A549 (cell line): Measurements from ENCODE around the gene GCDH. TPM values are rescaled to one million over a fixed set of nuclear protein-coding genes. Genes with fewer than 3 reads are reported as not detected.

Experiments used
- ATAC-seq, 2 experiments: fragments of 200-7000 bp in 1 of 2; fragments of >200 bp in 1 of 2; cut with Nextera tagmentation in 1 of 2; cut with Tn5 transposase in 1 of 2; 3 replicates each; pipeline versions ENCODE4 v1.8.0 to v1.9.1; 2018 to 2020; ENCODE audit warnings: mild to moderate bottlenecking in 1 of 2, moderate library complexity in 1 of 2
- CTCF ChIA-PET: fragments of 300-600 bp; sonication (Branson Sonifier 250); formaldehyde crosslinking; extraction: SDS; loops from one replicate; lab custom pipeline; 2021; ENCODE audit warnings: antibody characterized with exemption, inconsistent platforms; lab: Yijun Ruan, JAX
- POLR2A ChIA-PET: fragments of 350-600 bp; formaldehyde crosslinking; extraction: SDS; loops from one replicate; lab custom pipeline; 2021; ENCODE audit warnings: antibody characterized with exemption, inconsistent platforms; lab: Yijun Ruan, JAX
- DNase-seq, 2 experiments: peaks; one replicate each; pipeline versions ENCODE4 v3.0.0 to v3.0.0-alpha.2; 2011 to 2016; ENCODE audit warnings: low read depth in 1 of 2, low spot score in 1 of 2
- FAIRE-seq: peaks from 2 replicates; lab custom pipeline; 2011; peaks lifted over from hg19 to GRCh38; lab: Jason Lieb, UNC
- H3K27ac ChIP-seq, 2 experiments: fragments of >200 bp; sonication (Bioruptor Twin); formaldehyde crosslinking; 3 replicates each; pipeline ENCODE4 v1.5.1; 2016 to 2017
- H3K4me1 ChIP-seq: fragments of >200 bp; sonication (Bioruptor Twin); formaldehyde crosslinking; 3 replicates; pipeline ENCODE4 v1.6.1; 2016
- H3K4me2 ChIP-seq: fragments of >200 bp; sonication (Bioruptor Twin); formaldehyde crosslinking; 3 replicates; pipeline ENCODE4 v1.6.1; 2016
- H3K4me3 ChIP-seq: fragments of >200 bp; sonication (Bioruptor Twin); formaldehyde crosslinking; 3 replicates; pipeline ENCODE4 v1.5.1; 2016
- H3K9me3 ChIP-seq: fragments of >200 bp; sonication (Bioruptor Twin); formaldehyde crosslinking; 3 replicates; pipeline ENCODE4 v1.6.1; 2016
- BHLHE40 ChIP-seq: IDR thresholded peaks from 2 replicates; pipeline ENCODE4 v1.6.1; 2012; ENCODE audit warnings: low read depth, low read length, inconsistent platforms
- CEBPB ChIP-seq, 2 experiments: fragments of >200 bp in 1 of 2; sonication (Bioruptor Twin) in 1 of 2; formaldehyde crosslinking in 1 of 2; IDR thresholded peaks; 2 replicates each; pipeline ENCODE4 v1.6.1; 2012 to 2016
- CHD4 ChIP-seq: fragments of 200-600 bp; sonication (generic); IDR thresholded peaks from 2 replicates; pipeline ENCODE4 v1.6.1; 2016; ENCODE audit warnings: antibody characterized with exemption, mild to moderate bottlenecking, borderline replicate concordance
- EP300 ChIP-seq, 2 experiments: fragments of >200 bp; sonication (Bioruptor Twin); formaldehyde crosslinking; IDR thresholded peaks; 2 replicates in 1 of 2; 3 replicates in 1 of 2; pipeline ENCODE4 v1.6.1; 2016 to 2017
- FOSL2 ChIP-seq, 2 experiments: fragments of 450-650 bp in 1 of 2; fragments of >200 bp in 1 of 2; sonication (Bioruptor Twin) in 1 of 2; formaldehyde crosslinking; IDR thresholded peaks; 2 replicates each; pipeline versions ENCODE4 v1.5.0 to v1.6.1; 2016 to 2020; ENCODE audit warnings: mild to moderate bottlenecking in 1 of 2, moderate library complexity in 1 of 2
- GATA3 ChIP-seq: IDR thresholded peaks from 2 replicates; pipeline ENCODE4 v1.6.1; 2012; ENCODE audit warnings: borderline replicate concordance
- HEYL ChIP-seq: fragments of 250-450 bp; sonication (Bioruptor Pico); IDR thresholded peaks from 2 replicates; pipeline ENCODE4 v1.8.0; 2021; ENCODE audit warnings: mild to moderate bottlenecking, moderate library complexity
- HOXB5 ChIP-seq: fragments of 250-450 bp; sonication (Bioruptor Pico); IDR thresholded peaks from 2 replicates; pipeline ENCODE4 v1.5.0; 2020; ENCODE audit warnings: mild to moderate bottlenecking, moderate library complexity
- JUNB ChIP-seq: fragments of >200 bp; sonication (Bioruptor Twin); formaldehyde crosslinking; IDR thresholded peaks from 2 replicates; pipeline ENCODE4 v1.6.1; 2016
- KDM1A ChIP-seq: fragments of 200-600 bp; sonication (generic); IDR thresholded peaks from 2 replicates; pipeline ENCODE4 v1.6.1; 2016; ENCODE audit warnings: low read depth, mild to moderate bottlenecking
- NFE2L2 ChIP-seq: fragments of 150-350 bp; conservative IDR thresholded peaks from 2 replicates; pipeline ENCODE4 v1.6.1; 2014; ENCODE audit warnings: low read length
- RAD21 ChIP-seq, 2 experiments: fragments of >200 bp in 1 of 2; sonication (Bioruptor Twin) in 1 of 2; formaldehyde crosslinking in 1 of 2; IDR thresholded peaks in 1 of 2; conservative IDR thresholded peaks in 1 of 2; 2 replicates in 1 of 2; 3 replicates in 1 of 2; pipeline ENCODE4 v1.6.1; 2012 to 2018; ENCODE audit warnings: inconsistent platforms in 1 of 2
- RFX5 ChIP-seq: fragments of 450-650 bp; IDR thresholded peaks from 2 replicates; pipeline ENCODE4 v1.7.1; 2014; ENCODE audit warnings: antibody characterized with exemption, mild to moderate bottlenecking, moderate library complexity
- SREBF2 ChIP-seq: fragments of 450-650 bp; IDR thresholded peaks from 2 replicates; pipeline ENCODE4 v1.6.1; 2014; ENCODE audit warnings: mild to moderate bottlenecking, moderate library complexity
- ZC3H11A ChIP-seq: fragments of 450-650 bp; IDR thresholded peaks from 2 replicates; pipeline ENCODE4 v1.6.1; 2014; ENCODE audit warnings: antibody characterized with exemption, mild to moderate bottlenecking
- ZFP36 ChIP-seq: fragments of 450-650 bp; IDR thresholded peaks from 2 replicates; pipeline ENCODE4 v1.6.1; 2014; ENCODE audit warnings: borderline replicate concordance; ENCODE audit not compliant: partially characterized antibody
- WGBS: methylation state at CpG from one replicate; pipeline ENCODE4 v1.1.6; 2017; ENCODE audit errors: missing lambda C conversion rate; 5-methylcytosine and 5-hydroxymethylcytosine counted together
- polyA plus RNA-seq, 4 experiments: library from polyadenylated mRNA; depleted of rRNA in 3 of 4; stranded (reverse); fragments of >200 nt; fragmentation: RNase III in 1 of 4; extraction: RNeasy Plus Mini Kit Qiagen cat#74134 plus additional on column Dnase treatment in 1 of 4; gene quantifications; 2 replicates in 3 of 4; 3 replicates in 1 of 4; pipeline ENCODE4 v1.2.3, GENCODE V29; 2011 to 2017
- TF ChIP-seq, protein P1 (sequence below): fragments of 250-450 bp; sonication (Bioruptor Pico); IDR thresholded peaks from 2 replicates; pipeline ENCODE4 v1.5.0; 2021; ENCODE audit warnings: mild to moderate bottlenecking, moderate library complexity, borderline replicate concordance
- TF ChIP-seq, protein P2 (sequence below): fragments of 450-650 bp; IDR thresholded peaks from 2 replicates; pipeline ENCODE4 v1.6.1; 2014; ENCODE audit warnings: antibody characterized with exemption
- TF ChIP-seq, protein P3 (sequence below): fragments of >200 bp; sonication (Bioruptor Twin); formaldehyde crosslinking; IDR thresholded peaks from 2 replicates; pipeline ENCODE4 v1.6.1; 2016
- TF ChIP-seq, protein P4 (sequence below): fragments of 150-350 bp; IDR thresholded peaks from 2 replicates; pipeline ENCODE4 v1.6.1; 2014; ENCODE audit warnings: low read depth, mild to moderate bottlenecking, low read length

Gene GCDH
- polyA plus RNA-seq, 2 of the 4 experiments (the other 2 are of a cell fraction) = 8.8 to 15.2 TPM

DNA sequence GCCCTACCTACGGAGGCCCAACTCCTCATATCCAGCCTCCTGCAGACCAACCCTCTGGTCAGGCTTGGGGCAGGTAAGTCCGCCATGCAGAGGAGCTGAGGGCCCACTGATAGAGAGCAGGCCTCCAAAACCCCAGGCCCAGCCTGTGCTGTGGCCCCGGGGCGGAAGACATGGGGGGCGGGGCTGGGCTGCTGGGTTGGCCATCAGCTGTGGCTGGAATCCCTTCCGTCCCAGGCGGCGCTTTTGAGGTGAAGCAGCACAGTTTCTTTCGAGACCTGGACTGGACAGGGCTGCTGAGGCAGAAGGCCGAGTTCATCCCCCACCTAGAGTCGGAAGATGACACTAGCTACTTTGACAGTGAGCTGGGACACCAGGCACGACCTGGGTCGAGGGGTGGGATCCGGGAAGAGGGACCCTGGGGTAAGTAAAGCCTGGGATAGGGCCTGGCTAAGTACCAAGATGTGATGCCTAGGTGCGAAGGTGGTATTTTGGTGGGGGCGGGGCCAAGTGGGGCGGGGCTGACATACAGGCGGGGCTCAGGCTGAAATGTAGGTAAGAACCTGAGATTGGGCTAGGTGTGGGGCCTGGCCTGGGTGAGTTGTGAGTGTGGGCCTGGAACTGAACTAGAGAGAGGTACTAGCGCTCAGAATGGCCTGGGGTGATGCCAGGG lies 25.1 kb upstream of the GCDH start (continued):
- TF ChIP-seq KDM1A (no peak), JUNB (no peak)

DNA sequence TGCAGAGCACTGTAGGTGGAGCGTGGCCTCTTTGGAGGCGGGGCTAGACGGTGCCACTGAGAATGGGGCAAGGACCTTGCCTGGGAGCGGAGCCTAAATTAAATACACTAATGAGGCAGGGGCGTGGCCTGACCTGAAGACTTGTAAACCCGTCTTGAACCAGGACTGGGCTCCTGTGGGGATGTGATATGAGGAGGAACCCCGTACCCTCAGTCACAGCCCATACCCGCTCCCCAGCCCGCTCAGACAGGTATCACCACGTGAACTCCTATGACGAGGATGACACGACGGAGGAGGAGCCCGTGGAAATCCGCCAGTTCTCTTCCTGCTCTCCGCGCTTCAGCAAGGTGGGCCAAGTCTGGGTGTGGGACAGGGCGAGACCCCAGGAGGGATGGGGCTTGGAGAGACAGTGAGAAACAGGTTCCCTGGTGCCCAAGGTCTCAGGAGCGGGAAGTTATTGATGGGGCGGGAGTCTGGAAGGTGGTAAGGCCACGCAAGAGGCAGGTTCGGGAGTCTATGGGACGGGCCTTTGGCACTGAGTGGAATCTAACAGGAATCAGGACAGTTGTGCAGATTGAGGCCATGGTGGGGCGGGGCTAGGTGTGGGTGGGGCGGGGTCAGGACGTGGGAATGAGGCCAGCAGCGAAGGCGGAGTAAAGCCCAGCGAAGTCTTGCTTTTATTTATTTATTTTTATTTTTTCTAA lies 24.4 kb upstream of the GCDH start:
- no peak for FAIRE-seq
- POLR2A ChIA-PET = no interaction called here

DNA sequence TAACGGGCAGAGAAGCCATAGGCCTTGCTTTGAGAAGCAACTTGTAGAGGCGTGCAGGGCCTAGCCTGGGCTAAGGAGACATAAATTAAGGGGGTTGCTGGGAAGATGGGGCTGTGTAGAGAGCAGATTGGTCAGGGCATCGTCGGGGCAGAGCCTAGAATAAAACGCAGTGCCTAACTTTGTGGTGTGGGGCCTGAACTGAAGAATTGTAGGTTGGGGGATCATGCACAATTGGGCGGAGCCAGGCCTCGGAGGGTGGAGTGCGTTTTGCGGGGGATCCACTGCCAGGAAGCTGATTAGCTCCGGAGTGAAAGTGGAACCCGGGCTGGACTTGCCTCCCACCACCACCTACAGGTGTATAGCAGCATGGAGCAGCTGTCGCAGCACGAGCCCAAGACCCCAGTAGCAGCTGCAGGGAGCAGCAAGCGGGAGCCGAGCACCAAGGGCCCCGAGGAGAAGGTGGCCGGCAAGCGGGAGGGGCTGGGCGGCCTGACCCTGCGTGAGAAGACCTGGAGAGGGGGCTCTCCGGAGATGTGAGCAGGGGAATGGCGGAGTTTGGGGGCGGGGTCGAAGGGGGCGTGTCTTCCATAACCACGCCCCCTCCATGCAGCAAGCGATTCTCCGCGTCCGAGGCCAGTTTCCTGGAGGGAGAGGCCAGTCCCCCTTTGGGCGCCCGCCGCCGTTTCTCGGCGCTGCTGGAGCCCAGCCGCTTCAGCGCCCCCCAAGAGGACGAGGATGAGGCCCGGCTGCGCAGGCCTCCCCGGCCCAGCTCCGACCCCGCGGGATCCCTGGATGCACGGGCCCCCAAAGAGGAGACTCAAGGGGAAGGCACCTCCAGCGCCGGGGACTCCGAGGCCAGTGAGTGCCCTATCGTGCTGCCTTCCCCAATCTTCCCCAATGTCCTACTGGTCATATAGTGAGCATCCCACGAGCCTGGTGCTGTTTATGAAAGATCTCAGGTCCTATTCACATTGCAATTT lies 23.6 kb upstream of the GCDH start:
- Histone ChIP-seq H3K4me3 (peak overlapping the region; percentile 31; the same call in 2 of the 3 replicates), H3K27ac (peak overlapping the region in 1 of 2 experiments; percentile 67; a peak in 2 of 6 replicates), H3K4me2 (peak overlapping the region; percentile 59), H3K9me3 (no peaks in the 10 kb centered on the region), H3K4me1 (no peaks in the 10 kb centered on the region)
- DNase-seq = peak in 1 of 2 experiments; percentile 52
- CTCF ChIA-PET = interaction anchor here (1.0 to 1.4 kb wide), 2 partner anchors 13 to 20 kb away, joined by 3 to 4 read pairs; no protein-coding TSS in a partner anchor
- POLR2A ChIA-PET = no interaction called here
- TF ChIP-seq HEYL (CRISPR knock-in tag) = no peak
- TF ChIP-seq EP300 (IDR thresholded peaks at IDR 0.05) = no peak
- no peak for TF ChIP-seq RAD21 (conservative IDR thresholded peaks at IDR 0.05 in 1 of 2, IDR thresholded peaks at IDR 0.05 in 1 of 2)
- no peak for TF ChIP-seq CHD4
- peak; percentile 47 to 75; a peak in 5 of 6 replicates for ATAC-seq
- WGBS = 62% methylated on average over 22 of the region's 51 CpGs
- no peak for FAIRE-seq

More for the DNA sequence above, 24.4 kb upstream of the GCDH start:
- Histone ChIP-seq H3K4me1 (no peaks in the 10 kb centered on the region), H3K27ac (no peak overlapping the region), H3K4me3 (no peak overlapping the region), H3K4me2 (no peak overlapping the region), H3K9me3 (no peaks in the 10 kb centered on the region)
- no peak for ATAC-seq
- CTCF ChIA-PET = interaction anchor here (1.4 to 3.4 kb wide), 2 partner anchors 14 to 19 kb away, joined by 4 to 23 read pairs; no protein-coding TSS in a partner anchor
- TF ChIP-seq CHD4 (no peak), CEBPB (IDR thresholded peaks at IDR 0.05) (no peak), EP300 (IDR thresholded peaks at IDR 0.05) (no peak), HOXB5 (CRISPR knock-in tag) (no peak), RFX5 (no peak), ZFP36 (no peak), GATA3 (no peak), HEYL (CRISPR knock-in tag) (no peak), BHLHE40 (no peak), FOSL2 (IDR thresholded peaks at IDR 0.05) (no peak), FOSL2 (CRISPR knock-in tag; IDR thresholded peaks at IDR 0.05) (no peak), NFE2L2 (no peak), ZC3H11A (no peak), SREBF2 (no peak)
- TF ChIP-seq, protein P1, sequence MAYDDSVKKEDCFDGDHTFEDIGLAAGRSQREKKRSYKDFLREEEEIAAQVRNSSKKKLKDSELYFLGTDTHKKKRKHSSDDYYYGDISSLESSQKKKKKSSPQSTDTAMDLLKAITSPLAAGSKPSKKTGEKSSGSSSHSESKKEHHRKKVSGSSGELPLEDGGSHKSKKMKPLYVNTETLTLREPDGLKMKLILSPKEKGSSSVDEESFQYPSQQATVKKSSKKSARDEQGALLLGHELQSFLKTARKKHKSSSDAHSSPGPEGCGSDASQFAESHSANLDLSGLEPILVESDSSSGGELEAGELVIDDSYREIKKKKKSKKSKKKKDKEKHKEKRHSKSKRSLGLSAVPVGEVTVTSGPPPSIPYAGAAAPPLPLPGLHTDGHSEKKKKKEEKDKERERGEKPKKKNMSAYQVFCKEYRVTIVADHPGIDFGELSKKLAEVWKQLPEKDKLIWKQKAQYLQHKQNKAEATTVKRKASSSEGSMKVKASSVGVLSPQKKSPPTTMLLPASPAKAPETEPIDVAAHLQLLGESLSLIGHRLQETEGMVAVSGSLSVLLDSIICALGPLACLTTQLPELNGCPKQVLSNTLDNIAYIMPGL = no peak
- TF ChIP-seq, protein P2, sequence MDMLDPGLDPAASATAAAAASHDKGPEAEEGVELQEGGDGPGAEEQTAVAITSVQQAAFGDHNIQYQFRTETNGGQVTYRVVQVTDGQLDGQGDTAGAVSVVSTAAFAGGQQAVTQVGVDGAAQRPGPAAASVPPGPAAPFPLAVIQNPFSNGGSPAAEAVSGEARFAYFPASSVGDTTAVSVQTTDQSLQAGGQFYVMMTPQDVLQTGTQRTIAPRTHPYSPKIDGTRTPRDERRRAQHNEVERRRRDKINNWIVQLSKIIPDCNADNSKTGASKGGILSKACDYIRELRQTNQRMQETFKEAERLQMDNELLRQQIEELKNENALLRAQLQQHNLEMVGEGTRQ = no peak
- TF ChIP-seq, protein P3, sequence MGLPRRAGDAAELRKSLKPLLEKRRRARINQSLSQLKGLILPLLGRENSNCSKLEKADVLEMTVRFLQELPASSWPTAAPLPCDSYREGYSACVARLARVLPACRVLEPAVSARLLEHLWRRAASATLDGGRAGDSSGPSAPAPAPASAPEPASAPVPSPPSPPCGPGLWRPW = no peak
- TF ChIP-seq, protein P4, sequence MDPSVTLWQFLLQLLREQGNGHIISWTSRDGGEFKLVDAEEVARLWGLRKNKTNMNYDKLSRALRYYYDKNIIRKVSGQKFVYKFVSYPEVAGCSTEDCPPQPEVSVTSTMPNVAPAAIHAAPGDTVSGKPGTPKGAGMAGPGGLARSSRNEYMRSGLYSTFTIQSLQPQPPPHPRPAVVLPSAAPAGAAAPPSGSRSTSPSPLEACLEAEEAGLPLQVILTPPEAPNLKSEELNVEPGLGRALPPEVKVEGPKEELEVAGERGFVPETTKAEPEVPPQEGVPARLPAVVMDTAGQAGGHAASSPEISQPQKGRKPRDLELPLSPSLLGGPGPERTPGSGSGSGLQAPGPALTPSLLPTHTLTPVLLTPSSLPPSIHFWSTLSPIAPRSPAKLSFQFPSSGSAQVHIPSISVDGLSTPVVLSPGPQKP = no peak
- WGBS = 88% methylated on average over 23 of the region's 29 CpGs
- DNase-seq = no peak
